Measurements from ENCODE around the gene ENGASE.
A peak's percentile ranks its signal among the peaks of the same experiment; 100 is the strongest.
"Not testable (repeated sequence)": the region's sequence is repeated elsewhere in the genome, so short reads cannot be mapped to it uniquely, and the experiment has no call there.

The ENGASE gene, protein sequence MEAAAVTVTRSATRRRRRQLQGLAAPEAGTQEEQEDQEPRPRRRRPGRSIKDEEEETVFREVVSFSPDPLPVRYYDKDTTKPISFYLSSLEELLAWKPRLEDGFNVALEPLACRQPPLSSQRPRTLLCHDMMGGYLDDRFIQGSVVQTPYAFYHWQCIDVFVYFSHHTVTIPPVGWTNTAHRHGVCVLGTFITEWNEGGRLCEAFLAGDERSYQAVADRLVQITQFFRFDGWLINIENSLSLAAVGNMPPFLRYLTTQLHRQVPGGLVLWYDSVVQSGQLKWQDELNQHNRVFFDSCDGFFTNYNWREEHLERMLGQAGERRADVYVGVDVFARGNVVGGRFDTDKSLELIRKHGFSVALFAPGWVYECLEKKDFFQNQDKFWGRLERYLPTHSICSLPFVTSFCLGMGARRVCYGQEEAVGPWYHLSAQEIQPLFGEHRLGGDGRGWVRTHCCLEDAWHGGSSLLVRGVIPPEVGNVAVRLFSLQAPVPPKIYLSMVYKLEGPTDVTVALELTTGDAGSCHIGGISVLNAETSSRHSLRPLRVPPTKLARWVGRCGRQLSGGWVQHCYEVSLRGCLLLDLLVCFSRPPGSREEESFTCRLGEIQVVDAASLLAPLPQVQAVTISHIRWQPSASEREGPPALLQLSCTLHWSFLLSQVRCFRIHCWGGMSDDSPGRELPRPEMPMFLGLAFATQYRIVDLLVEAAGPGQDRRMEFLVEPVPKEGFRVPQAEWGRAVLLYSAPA

DNA sequence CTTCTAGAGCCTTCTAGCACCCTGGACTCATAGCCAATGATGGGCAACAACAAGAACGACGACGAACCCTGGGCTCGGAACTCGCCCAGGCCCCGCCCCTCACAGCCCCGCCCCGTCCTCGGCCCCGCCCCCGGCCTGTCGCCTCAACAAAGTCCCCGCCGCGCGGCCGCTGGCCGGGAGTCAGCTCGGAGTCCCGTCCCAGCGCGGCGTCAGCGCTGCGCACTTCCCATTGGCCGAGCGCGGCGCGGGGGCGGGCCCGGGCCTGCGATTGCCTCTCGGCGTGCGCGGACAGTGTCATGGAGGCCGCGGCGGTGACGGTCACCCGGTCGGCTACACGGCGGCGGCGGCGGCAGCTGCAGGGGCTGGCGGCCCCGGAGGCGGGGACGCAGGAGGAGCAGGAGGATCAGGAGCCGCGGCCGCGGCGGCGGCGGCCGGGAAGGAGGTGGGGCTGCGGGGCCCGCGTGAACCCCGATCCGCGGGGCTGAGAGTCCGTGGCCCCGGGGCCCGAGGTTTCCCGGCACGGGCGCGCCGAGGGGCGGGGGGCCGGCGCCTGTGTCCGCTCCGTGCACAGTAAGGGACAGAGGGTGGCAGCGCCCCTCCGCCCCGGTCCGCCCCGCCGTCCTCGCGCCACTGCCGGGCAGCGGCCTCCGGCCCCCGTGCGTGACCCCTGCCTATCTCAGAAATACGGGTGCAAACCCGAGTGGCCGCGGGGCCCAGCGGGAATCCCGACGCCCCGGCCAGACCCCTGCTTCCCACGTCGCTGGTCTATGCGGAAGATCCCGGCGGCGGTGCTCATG lies at the start of gene ENGASE:
Gene ENGASE, plus strand, starts transcription at position 176 of the 797 bp plus-strand sequence. Its CDS starts 121 bp downstream, at position 297.
- DNase-seq (ENCODE audit: extremely low read depth in 1 of 2, low read depth in 1 of 2), result peak; percentile 67 to 87

DNA sequence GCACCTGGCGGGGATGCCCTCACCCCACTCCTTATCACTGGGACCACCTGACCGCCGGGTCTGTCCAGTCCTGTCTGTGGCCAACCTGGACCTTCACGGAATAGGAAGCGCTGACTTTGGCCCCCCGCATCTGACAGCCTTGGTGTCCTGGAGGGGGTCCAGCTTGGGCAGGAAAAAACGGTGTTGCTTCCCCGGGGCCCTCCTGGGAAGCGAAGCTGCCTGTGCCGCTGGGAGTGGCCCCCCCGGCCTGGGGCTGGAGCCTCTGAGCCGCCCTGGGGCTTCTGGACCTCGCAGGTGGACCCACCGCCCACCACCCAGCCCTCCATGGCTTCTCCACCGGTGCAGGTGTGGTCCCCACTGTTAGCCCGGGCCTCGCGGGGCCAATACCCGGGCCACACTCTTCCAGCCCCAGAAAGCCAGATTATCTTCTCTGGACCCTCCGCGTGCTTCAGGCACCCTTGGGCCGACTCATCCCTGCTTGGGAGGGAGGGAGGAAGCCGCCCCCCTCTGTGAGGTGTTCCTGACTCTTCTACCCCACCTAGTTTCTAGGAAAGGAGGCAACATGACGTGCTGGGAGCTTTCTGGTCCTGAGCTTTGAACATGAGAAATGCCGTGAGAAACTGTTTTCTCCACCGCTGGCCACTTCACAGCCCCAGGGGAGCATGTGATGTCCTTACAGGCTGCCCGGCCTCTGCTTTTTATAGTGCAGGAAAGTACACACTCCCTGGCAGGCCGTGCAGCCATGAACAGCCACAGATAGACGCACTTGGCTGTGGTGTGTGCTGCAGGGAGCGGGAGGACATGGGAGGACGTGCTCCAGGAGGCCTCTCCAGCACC lies 49.5 kb upstream of the ENGASE start:
- no peak for DNase-seq (ENCODE audit: extremely low read depth in 1 of 2, low read depth in 1 of 2)

DNA sequence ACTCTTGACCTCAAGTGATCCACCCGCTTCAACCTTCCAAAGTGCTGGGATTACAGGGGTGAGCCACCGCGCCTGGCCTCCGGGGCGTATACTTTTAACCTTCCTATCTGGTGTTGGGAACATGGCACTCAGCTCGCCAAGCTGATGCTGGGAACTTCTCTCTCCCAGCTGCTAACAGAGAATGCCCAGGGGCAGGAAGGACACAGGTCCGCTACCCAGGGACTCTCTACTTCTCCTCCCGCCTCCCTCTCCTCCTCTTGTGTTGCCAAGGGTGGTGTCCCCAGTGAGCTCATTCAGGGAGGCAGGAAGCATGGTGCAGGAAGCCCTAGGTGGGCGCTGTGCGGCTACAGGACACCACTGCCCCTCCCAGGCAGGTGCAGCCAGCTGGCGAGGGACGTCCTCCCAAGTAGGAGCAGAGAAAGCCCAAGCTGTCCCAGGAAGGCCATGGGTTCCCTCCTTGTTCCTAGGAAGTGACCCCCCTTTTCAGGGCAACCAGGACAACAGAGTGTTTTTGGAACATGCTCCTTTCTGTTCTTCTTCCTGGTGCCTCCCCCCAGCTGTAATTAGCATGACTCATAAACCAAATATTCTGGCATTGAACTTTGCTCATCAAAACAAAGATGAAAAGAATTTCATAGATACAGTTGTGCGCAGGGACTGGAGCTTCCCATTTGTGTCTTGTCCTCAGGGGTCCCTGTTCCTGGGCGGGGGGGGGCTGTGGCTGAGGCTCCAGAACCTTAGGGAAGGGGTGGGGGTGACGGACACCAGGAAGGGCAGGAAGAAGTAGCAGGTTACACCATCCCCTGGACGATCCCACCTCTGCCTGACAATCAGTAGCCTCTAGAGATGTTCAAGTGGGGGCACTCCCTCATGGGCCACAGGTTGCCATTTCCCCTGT lies 48.0 kb upstream of the ENGASE start:
- no peak for DNase-seq (ENCODE audit: extremely low read depth in 1 of 2, low read depth in 1 of 2)

DNA sequence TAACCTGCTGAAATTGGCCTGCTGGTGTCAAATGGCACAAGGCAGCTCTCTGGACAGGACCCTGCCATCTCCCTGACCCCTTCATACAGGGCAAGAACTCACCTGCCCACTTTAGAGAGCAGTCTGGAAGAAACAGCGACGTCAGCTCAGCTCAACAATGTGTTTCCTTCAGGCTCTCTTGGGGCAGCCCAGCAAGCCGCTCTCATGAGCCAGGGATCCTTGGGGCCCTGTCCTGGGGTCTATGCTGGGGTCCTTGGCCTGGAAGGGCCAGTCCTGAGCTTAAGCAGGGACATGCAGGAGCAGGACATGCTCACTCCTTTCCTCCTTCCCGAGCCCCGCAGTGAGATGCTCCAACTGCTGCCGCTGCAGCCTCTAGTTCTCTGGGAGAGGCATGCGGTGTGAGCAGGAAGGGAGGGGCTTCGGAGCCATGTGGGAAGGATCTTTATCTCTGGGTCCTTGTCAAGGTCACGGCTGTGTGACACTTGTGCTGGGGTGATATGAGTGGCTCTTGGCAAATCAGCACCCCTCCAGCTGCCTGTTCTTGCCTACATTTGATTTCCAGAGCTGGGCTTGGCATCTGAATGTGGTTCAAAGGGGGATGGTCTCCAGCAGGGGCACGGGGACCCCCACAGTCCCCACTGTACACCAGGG lies 47.2 kb upstream of the ENGASE start:
- DNase-seq (ENCODE audit: extremely low read depth in 1 of 2, low read depth in 1 of 2), result no peak

DNA sequence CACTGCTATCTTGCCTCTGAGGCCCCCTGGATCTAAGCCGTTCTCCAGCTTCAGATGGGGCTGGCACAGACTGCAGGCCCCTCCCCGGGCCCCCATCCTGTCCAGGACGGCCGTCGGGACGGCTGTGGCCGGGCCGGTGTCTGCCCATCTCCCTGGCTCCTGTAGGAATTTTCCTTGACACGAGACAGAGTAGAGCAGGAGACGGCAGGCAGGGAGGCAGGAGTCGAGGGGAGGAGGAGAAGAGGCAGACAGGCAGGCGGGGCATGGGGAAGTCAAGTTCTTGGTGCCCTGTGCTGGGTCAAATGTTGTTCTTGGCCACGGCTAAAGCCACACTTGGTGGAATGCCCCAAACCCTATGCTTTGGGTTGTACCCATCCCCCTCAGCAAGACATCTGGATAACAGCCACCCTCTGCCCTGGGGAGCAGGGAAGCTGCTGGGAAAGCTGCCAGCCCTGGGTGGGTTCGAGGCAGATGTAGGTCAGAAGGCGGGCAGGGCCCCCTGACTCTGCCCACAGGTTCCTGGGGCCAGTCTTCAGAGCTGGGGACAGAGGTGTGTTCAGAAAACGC lies 46.6 kb upstream of the ENGASE start:
- DNase-seq (ENCODE audit: extremely low read depth in 1 of 2, low read depth in 1 of 2), result no peak

DNA sequence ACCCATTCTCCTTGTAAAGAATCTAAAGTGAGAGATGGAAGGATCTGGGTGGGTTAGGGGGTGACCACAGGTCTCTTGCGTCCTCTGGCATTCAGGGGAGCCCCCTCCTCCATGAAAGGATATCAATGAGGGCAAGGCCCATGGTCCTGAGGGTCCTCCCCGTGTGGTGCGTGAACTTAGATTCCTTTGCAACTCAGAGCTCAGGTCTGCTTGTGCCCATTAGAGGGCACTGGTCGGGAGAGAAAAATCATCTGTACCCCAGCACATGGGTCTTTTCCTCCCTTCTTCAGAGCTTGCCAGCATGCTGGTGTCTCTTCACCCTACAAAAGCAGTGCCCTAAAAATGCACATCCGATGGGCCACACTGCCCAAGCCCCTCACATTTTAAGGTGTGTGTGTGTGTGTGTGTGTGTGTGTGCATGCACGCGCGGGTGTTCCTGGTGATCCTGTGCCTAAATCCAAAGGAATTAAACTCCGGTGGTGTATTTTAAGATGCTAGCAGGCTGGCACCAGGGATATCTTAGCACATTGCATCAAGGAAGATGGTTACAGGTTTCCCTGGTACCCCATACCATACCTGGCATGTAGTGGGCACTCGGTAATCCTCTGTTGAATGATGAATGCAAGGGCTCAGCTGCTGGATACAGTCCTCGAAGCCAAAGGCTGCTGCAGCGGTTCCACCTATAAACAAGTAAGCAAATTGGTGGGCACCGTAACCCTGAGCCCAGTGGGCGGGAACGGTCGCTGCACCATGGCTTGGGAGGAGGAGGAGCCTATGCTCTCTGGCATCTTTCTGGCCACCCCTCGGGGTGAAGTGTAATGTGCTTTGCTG lies 45.9 kb upstream of the ENGASE start:
- DNase-seq (ENCODE audit: extremely low read depth in 1 of 2, low read depth in 1 of 2), result no peak

DNA sequence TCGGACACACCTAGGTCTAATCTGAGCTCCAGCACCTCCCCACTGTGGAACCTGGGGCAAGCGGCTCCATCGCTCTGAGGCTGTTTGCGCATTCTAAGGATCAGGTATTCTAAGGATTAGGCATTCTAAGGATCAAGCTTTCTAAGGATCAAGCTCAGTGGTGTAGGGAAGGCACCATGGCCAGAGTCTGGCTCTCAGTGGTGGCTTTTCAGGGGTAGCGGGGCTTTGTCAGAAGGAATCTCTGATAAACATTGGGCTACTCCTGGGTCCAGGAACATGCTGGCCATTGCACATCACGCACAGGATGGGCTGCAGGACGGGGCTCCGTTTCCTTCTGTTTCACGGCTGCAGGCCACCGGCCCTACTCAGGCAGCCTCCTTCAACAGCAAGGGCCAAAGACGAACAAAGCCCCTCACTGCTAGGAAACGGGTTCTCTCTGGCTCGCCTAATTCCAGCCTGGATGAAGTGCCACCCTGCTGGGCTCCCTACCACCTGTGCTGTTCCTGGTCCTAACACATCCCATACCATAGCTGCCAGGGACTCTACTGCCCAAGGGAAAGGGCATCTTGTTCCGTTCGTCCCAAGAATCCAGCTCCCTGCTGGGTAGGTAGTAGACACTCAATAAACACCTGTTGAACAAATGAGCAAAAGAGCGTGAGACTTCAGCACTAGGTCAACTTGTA lies 45.2 kb upstream of the ENGASE start:
- no peak for DNase-seq (ENCODE audit: extremely low read depth in 1 of 2, low read depth in 1 of 2)

DNA sequence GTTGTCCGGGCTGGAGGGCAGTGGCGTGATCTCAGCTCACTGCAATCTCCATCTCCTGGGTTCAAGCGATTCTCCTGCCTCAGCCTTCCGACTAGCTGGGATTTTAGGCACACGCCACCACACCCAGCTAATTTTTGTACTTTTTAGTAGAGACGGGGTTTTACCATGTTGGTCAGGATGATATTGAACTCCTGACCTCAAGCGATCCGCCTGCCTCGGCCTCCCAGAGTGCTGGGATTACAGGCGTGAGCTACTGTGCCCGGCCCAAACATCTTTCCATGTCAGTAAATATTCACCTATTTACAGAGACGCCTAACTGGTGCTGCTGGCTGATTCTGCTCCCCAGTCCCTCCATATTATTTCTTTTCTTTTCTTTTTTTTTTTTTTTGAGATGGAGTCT lies 44.0 kb upstream of the ENGASE start:
- DNase-seq (ENCODE audit: extremely low read depth in 1 of 2, low read depth in 1 of 2), result not testable (repeated sequence)

DNA sequence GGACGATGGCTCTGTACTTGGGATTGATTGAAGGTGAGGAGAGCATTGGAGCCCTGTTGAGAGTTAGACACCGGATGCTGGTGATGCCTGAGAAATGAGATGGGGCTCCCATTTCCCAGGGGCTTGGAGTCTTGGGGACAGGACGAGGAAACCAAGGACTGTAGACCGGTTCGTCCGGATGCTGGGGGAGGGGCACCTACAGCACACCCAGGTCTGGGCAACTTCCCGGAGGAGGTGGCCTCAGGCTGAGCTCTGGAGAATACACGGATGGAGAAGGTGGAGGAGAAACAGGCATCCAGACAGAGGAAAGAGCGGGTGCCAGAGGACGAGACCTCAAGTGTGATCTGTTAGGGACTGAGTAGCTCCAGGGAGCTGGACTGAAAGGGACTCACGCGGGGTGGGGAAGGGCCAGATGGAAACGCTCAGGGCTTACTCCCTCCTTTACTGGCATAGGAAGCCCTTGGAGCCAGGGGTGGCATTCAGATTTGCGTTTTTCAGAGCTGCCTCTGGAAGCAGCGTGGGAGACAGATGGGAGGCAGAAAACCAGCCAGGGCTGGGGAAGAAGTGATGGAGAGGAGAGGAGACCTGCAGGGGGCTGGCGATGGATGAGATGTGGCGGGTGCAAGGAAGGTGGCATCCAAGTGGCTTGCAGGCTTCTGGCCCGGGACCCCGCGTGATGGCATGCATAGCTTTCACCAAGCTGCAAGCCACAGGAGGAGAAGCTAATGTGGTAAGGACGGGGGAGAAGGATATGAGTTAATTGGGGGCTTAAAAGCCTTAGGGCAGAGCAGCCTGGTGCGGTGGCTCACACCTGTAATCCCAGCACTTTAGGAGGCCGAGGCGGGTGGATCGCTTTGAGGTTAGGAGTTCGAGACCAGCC lies 42.4 kb upstream of the ENGASE start:
- DNase-seq (ENCODE audit: extremely low read depth in 1 of 2, low read depth in 1 of 2), result no peak

DNA sequence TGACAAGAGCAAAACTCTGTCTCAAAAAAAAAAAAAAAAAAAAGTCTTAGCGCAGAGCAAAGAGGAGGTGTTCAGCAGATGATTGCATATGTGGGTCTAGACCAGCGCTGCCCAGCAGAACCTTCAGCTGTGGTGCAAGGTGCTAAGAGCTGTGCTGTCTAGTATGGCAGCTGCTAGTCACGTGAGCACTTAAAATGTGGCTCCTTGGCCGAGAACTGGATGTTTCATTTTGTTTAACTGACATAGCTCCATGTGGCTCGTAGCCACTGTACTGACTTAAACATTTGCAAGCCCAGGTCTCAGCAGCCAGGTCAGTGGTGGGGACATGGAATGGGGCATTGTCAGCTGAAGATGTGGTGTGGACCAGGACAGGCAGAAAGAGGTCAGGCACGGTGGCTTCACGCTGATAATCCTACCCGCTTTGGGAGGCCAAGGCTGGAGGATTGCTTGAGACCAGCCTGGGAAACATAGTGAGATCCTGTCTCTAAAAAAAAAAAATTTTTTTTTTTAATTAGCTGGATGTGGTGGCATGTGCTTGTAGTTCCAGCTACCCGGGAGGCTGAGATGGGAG lies 41.5 kb upstream of the ENGASE start:
- DNase-seq (ENCODE audit: extremely low read depth in 1 of 2, low read depth in 1 of 2), result no peak

DNA sequence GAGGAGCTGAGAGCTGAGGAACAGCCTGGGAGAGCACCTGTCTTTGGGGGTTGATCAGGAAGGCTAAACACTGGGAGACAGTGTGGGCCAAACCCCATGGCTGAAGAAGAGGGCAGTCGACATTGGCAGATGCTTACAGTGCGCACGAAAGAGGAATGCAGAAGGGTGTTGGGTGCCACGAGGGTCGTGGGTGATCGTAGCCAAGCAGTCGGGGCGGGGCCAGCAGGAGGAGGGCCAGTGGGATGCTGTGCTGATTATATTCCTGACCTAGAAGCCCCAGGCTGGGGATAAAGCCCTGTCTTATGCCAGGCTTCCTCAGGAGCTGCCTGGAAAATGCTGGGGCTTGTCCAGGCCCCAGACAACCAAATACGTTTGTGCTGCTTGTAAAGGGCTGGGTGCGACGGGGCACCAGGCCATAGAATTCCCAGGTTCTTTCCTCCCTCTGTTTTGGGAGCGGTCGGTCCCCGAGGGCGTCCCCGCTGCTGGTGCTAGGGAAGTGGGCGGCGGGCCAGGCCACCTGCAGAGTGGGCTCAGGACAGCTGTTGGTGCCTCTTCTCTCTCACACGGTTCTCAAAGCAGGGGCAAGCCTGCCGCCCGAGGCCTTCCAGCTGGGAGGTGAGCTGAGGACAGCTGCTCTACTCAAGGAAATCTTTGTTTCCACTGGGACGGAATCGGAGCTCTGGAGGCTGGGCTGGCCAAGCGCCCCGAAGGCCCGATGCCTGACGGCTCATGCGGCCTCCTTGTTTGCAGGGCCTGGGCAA lies 40.7 kb upstream of the ENGASE start:
- no peak for DNase-seq (ENCODE audit: extremely low read depth in 1 of 2, low read depth in 1 of 2)

DNA sequence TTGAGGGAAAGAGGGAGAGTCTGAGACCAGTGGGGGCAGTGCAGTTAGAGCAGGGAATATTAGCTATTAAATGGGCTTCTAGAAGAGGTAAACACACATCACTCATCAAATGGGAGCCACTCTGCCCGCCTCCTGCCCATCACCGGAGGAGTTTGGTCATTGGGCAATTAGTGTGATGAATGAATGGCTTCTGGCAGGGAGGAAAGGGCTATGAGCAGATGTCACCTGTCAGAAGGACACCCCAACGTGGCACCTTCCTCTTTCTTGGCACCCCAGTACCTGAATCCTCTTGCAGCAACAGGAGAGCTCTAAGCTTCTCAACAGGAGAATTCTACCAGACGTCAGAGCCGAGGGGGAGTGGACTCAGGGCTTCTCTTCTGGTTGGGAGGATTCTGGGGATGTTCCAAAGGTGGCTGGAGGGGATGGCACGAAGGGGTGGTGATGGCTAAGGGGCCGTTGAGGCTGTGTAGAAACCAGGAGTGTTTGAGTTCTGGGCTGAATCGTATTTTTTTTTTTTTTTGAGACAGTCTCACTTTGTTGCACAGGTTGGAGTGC lies 39.6 kb upstream of the ENGASE start:
- DNase-seq (ENCODE audit: extremely low read depth in 1 of 2, low read depth in 1 of 2), result no peak

DNA sequence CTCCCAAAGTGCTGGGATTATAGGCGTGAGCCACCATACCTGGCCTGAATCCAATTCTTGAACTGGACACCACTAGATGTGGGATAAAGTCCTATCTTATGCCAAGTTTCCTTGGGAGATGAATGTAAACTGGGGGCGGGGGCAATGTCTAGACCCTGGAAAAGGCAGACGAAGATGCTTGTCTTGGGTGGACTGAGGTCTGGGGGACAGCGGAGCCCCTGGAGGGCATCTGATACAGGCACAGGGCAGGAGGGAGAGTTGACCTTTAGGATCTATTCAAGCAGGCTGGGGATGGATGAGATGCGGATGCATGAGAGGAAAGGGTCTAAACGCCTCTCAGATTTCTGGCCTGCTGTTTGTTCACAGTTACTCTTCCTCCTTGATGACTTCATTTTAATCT lies 38.9 kb upstream of the ENGASE start:
- DNase-seq (ENCODE audit: extremely low read depth in 1 of 2, low read depth in 1 of 2), result no peak

DNA sequence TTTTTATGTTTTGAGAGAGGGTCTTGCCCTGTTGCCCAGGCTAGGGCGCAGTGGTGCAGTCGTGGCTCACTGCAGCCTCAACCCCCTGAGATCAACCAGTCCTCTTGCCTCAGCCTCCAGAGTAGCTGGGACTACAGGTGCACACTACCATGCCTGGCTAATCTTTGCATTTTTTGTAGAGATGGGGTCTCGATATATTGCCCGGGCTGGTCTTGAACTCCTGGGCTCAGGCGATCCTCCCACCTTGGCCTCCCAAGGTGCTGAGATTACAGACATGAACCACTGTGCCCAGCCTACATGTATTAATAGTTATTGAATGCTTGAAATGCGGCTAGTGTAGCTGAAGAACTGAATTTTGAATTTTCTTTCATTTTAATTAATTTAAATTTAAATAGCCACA lies 38.4 kb upstream of the ENGASE start:
- no peak for DNase-seq (ENCODE audit: extremely low read depth in 1 of 2, low read depth in 1 of 2)

DNA sequence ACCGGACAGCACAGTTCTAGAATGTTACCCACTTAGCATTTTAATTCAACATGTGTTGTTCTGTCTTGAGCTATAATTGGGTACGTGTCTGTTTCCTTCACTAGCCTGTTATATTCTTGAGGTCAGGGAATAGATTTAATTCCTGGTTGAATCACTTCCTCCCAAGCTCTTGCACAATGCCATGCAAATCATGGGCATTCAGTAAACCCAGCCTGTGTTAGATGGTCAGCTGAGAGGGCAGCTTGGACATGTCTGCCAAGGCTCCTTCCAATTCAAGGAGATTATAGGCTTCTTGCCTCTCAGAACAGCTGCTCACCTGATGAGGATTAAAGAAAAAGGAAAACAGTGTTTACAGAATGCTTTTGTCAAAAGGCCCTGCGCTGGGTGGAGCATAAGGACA lies 38.0 kb upstream of the ENGASE start:
- DNase-seq (ENCODE audit: extremely low read depth in 1 of 2, low read depth in 1 of 2), result no peak
